ENCODE data around the gene DAP.
A peak's percentile ranks its signal among the peaks of the same experiment; 100 is the strongest.

The DAP gene

GRCh38 chr5:10702911-10703491 is 58.0 kb downstream of the DAP start:
- Histone ChIP-seq H3K4me3 (no peak overlapping the region), H3K27ac (peak overlapping the region in 3 of 11 experiments; percentile 7 to 76 (median 22); a peak in 2 of 22 replicates), H4K20me1 (peaks cover 31 to 98% (median 59%) of the 10 kb centered on the region in 11 experiments; a peak in 20 of 22 replicates), H3K4me2 (peak overlapping the region; percentile 71 to 88 (median 79); a peak in 21 of 22 replicates), H3K4me1 (peaks cover 59 to 85% (median 79%) of the 10 kb centered on the region in 10 experiments), H3K27me3 (no peaks in the 10 kb centered on the region), H3K9ac (no peak overlapping the region), H3K36me3 (peaks cover 8 to 71% (median 37%) of the 10 kb centered on the region in 11 experiments; a peak in 19 of 22 replicates), H3K9me3 (replicated peaks in 1 of 11) (no peaks in the 10 kb centered on the region)
- TF ChIP-seq Cebpa-rat (IDR thresholded peaks at IDR 0.05): no peak

- H3K4me2 ChIP-seq: peak overlapping the region in 4 of 11 experiments; percentile 79 to 88 (median 84); a peak in 5 of 22 replicates
- H3K9ac ChIP-seq: no peak overlapping the region
- peaks cover 56 to 85% (median 76%) of the 10 kb centered on the region in 10 experiments for H3K4me1 ChIP-seq
Observed at GRCh38 chr5:10702040-10702629, 58.9 kb downstream of the DAP start.

GRCh38 chr5:10701567-10702039 is 59.4 kb downstream of the DAP start:
- H3K4me1 ChIP-seq: peaks cover 53 to 85% (median 76%) of the 10 kb centered on the region in 10 experiments
- peaks cover 0 to 63% (median 29%) of the 10 kb centered on the region in 11 experiments; a peak in 18 of 22 replicates for H3K36me3 ChIP-seq
- H3K4me3 ChIP-seq: no peak overlapping the region
- H3K27ac ChIP-seq: no peak overlapping the region
- no peaks in the 10 kb centered on the region for H3K9me3 ChIP-seq (replicated peaks in 1 of 11)
- no peak for TF ChIP-seq Cebpa-rat (IDR thresholded peaks at IDR 0.05)
- H4K20me1 ChIP-seq: peaks cover 45 to 98% (median 67%) of the 10 kb centered on the region in 11 experiments; a peak in 21 of 22 replicates
- H3K9ac ChIP-seq: no peak overlapping the region
- peak overlapping the region in 3 of 11 experiments; percentile 8 to 88 (median 79); a peak in 2 of 22 replicates for H3K4me2 ChIP-seq
- no peaks in the 10 kb centered on the region for H3K27me3 ChIP-seq

More at GRCh38 chr5:10702040-10702629, 58.9 kb downstream of the DAP start:
- Histone ChIP-seq H3K9me3 (replicated peaks in 1 of 11) (no peaks in the 10 kb centered on the region), H3K36me3 (peaks cover 0 to 68% (median 31%) of the 10 kb centered on the region in 11 experiments; a peak in 18 of 22 replicates), H3K27ac (no peak overlapping the region), H3K27me3 (no peaks in the 10 kb centered on the region), H4K20me1 (peaks cover 40 to 98% (median 63%) of the 10 kb centered on the region in 11 experiments; a peak in 20 of 22 replicates), H3K4me3 (no peak overlapping the region)
- TF ChIP-seq Cebpa-rat (IDR thresholded peaks at IDR 0.05): no peak

GRCh38 chr5:10700516-10700915 is 60.5 kb downstream of the DAP start:
- peaks cover 53 to 85% (median 76%) of the 10 kb centered on the region in 10 experiments for H3K4me1 ChIP-seq
- no peaks in the 10 kb centered on the region for H3K27me3 ChIP-seq
- peak overlapping the region in 10 of 11 experiments; percentile 9 to 62 (median 47); a peak in 17 of 22 replicates for H3K4me2 ChIP-seq
- 0 out of 22 replicates have a peak overlapping the region, but pooled peaks of 1 of the 11 experiments have one; percentile 24 for H3K27ac ChIP-seq
- no peak for TF ChIP-seq Cebpa-rat (IDR thresholded peaks at IDR 0.05)
- 0 out of 22 replicates have a peak overlapping the region, but pooled peaks of 1 of the 11 experiments have one; percentile 4 for H3K9ac ChIP-seq
- H3K36me3 ChIP-seq: peaks cover 0 to 60% (median 25%) of the 10 kb centered on the region in 11 experiments; a peak in 18 of 22 replicates
- no peak overlapping the region for H3K4me3 ChIP-seq
- no peaks in the 10 kb centered on the region for H3K9me3 ChIP-seq (replicated peaks in 1 of 11)
- peaks cover 56 to 98% (median 78%) of the 10 kb centered on the region in 11 experiments; a peak in 21 of 22 replicates for H4K20me1 ChIP-seq

- Histone ChIP-seq H3K36me3 (peaks cover 0 to 60% (median 25%) of the 10 kb centered on the region in 11 experiments; a peak in 18 of 22 replicates), H3K9me3 (replicated peaks in 1 of 11) (no peaks in the 10 kb centered on the region), H4K20me1 (peaks cover 60 to 98% (median 83%) of the 10 kb centered on the region in 11 experiments; a peak in 21 of 22 replicates), H3K9ac (0 out of 22 replicates have a peak overlapping the region, but pooled peaks of 1 of the 11 experiments have one; percentile 4), H3K4me2 (peak overlapping the region in 9 of 11 experiments; percentile 9 to 62 (median 51); a peak in 17 of 22 replicates), H3K4me1 (peaks cover 52 to 85% (median 75%) of the 10 kb centered on the region in 10 experiments), H3K4me3 (no peak overlapping the region), H3K27ac (0 out of 22 replicates have a peak overlapping the region, but pooled peaks of 1 of the 11 experiments have one; percentile 24), H3K27me3 (no peaks in the 10 kb centered on the region)
- no peak for TF ChIP-seq Cebpa-rat (IDR thresholded peaks at IDR 0.05)
Observed at GRCh38 chr5:10699987-10700386, 61.0 kb downstream of the DAP start.

GRCh38 chr5:10699281-10699874 is 61.7 kb downstream of the DAP start:
- Histone ChIP-seq H4K20me1 (peaks cover 66 to 98% (median 90%) of the 10 kb centered on the region in 11 experiments; a peak in 21 of 22 replicates), H3K9ac (no peak overlapping the region), H3K4me3 (no peak overlapping the region), H3K4me1 (peaks cover 45 to 81% (median 69%) of the 10 kb centered on the region in 10 experiments), H3K4me2 (peak overlapping the region in 8 of 11 experiments; percentile 5 to 62 (median 53); a peak in 15 of 22 replicates), H3K9me3 (replicated peaks in 1 of 11) (no peaks in the 10 kb centered on the region), H3K27me3 (no peaks in the 10 kb centered on the region), H3K36me3 (peaks cover 3 to 66% (median 29%) of the 10 kb centered on the region in 11 experiments; a peak in 19 of 22 replicates), H3K27ac (peak overlapping the region in 1 of 11 experiments; percentile 24; a peak in 1 of 22 replicates)
- no peak for TF ChIP-seq Cebpa-rat (IDR thresholded peaks at IDR 0.05)

GRCh38 chr5:10695759-10696543 is 65.1 kb downstream of the DAP start:
- peaks cover 12 to 72% (median 39%) of the 10 kb centered on the region in 11 experiments; a peak in 20 of 22 replicates for H3K36me3 ChIP-seq
- H4K20me1 ChIP-seq: peaks cover 64 to 100% (median 92%) of the 10 kb centered on the region in 11 experiments; a peak in 21 of 22 replicates
- peak overlapping the region in 5 of 11 experiments; percentile 9 to 32 (median 18); a peak in 4 of 22 replicates for H3K9ac ChIP-seq
- no peak overlapping the region for H3K4me3 ChIP-seq
- no peaks in the 10 kb centered on the region for H3K9me3 ChIP-seq (replicated peaks in 1 of 11)
- no peak overlapping the region; a peak in 1 of 22 replicates for H3K27ac ChIP-seq
- no peak for TF ChIP-seq Cebpa-rat (IDR thresholded peaks at IDR 0.05)
- peak overlapping the region; percentile 20 to 54 (median 41); a peak in 19 of 22 replicates for H3K4me2 ChIP-seq
- no peaks in the 10 kb centered on the region for H3K27me3 ChIP-seq
- peaks cover 21 to 49% (median 41%) of the 10 kb centered on the region in 10 experiments for H3K4me1 ChIP-seq

Measured in BLaER1 treated with 17β-estradiol and CSF1 and Interleukin-3, amounts not matched to agents 10 nM and 100 nM (cell line).